ENCODE measurements around the gene PLB1. TPM values are rescaled to one million over a fixed set of nuclear protein-coding genes. Genes with fewer than 3 reads are reported as not detected.
"Not testable (repeated sequence)": the region's sequence is repeated elsewhere in the genome, so short reads cannot be mapped to it uniquely, and the experiment has no call there.

The PLB1 gene
- total RNA-seq, 1 experiment from 2014 or later = 0.86 TPM

- DNase-seq (ENCODE audit: low read depth) = no peak
These were observed 26.6 kb upstream of the PLB1 start for GRCh38 chr2:28469304-28469703.

GRCh38 chr2:28469947-28470535 is 25.8 kb upstream of the PLB1 start:
- no peak for DNase-seq (ENCODE audit: low read depth)

- no peak for DNase-seq (ENCODE audit: low read depth)
These were observed 25.1 kb upstream of the PLB1 start for GRCh38 chr2:28470759-28471158.

- DNase-seq (ENCODE audit: low read depth) = no peak
These were observed 24.6 kb upstream of the PLB1 start for GRCh38 chr2:28471214-28471613.

GRCh38 chr2:28471701-28472236 is 24.1 kb upstream of the PLB1 start:
- DNase-seq (ENCODE audit: low read depth) = no peak

GRCh38 chr2:28472641-28473040 is 23.2 kb upstream of the PLB1 start:
- not testable (repeated sequence) for DNase-seq (ENCODE audit: low read depth)

GRCh38 chr2:28475088-28475595 is 20.7 kb upstream of the PLB1 start:
- DNase-seq (ENCODE audit: low read depth) = no peak

- no peak for DNase-seq (ENCODE audit: low read depth)
These were observed 18.8 kb upstream of the PLB1 start for GRCh38 chr2:28477087-28477486.

GRCh38 chr2:28477645-28478044 is 18.2 kb upstream of the PLB1 start:
- no peak for DNase-seq (ENCODE audit: low read depth)

GRCh38 chr2:28480403-28481049 is 15.3 kb upstream of the PLB1 start:
- no peak for DNase-seq (ENCODE audit: low read depth)

- DNase-seq (ENCODE audit: low read depth) = no peak
These were observed 14.0 kb upstream of the PLB1 start for GRCh38 chr2:28481905-28482304.

- DNase-seq (ENCODE audit: low read depth) = no peak
These were observed 11.0 kb upstream of the PLB1 start for GRCh38 chr2:28484835-28485234.

- DNase-seq (ENCODE audit: low read depth) = no peak
These were observed 9.3 kb upstream of the PLB1 start for GRCh38 chr2:28486526-28486925.

GRCh38 chr2:28487258-28487657 is 8.6 kb upstream of the PLB1 start:
- DNase-seq (ENCODE audit: low read depth) = no peak

GRCh38 chr2:28488083-28488830 is 7.6 kb upstream of the PLB1 start:
- no peak for DNase-seq (ENCODE audit: low read depth)

GRCh38 chr2:28488858-28489575 is 6.8 kb upstream of the PLB1 start:
- DNase-seq (ENCODE audit: low read depth) = no peak

GRCh38 chr2:28490558-28490957 is 5.3 kb upstream of the PLB1 start:
- no peak for DNase-seq (ENCODE audit: low read depth)

- no peak for DNase-seq (ENCODE audit: low read depth)
These were observed 3.6 kb upstream of the PLB1 start for GRCh38 chr2:28492282-28492681.

- DNase-seq (ENCODE audit: low read depth) = no peak
These were observed 2.2 kb upstream of the PLB1 start for GRCh38 chr2:28493636-28494035.

- no peak for DNase-seq (ENCODE audit: low read depth)
These were observed 921 bp downstream of the PLB1 start for GRCh38 chr2:28496781-28497180.

- DNase-seq (ENCODE audit: low read depth) = no peak
These were observed 1.3 kb downstream of the PLB1 start for GRCh38 chr2:28497206-28497605.

GRCh38 chr2:28499282-28499681 is 3.4 kb downstream of the PLB1 start:
- DNase-seq (ENCODE audit: low read depth) = no peak

Data from Daoy (cell line).